ENCODE data around the gene OR13J1.

DNA sequence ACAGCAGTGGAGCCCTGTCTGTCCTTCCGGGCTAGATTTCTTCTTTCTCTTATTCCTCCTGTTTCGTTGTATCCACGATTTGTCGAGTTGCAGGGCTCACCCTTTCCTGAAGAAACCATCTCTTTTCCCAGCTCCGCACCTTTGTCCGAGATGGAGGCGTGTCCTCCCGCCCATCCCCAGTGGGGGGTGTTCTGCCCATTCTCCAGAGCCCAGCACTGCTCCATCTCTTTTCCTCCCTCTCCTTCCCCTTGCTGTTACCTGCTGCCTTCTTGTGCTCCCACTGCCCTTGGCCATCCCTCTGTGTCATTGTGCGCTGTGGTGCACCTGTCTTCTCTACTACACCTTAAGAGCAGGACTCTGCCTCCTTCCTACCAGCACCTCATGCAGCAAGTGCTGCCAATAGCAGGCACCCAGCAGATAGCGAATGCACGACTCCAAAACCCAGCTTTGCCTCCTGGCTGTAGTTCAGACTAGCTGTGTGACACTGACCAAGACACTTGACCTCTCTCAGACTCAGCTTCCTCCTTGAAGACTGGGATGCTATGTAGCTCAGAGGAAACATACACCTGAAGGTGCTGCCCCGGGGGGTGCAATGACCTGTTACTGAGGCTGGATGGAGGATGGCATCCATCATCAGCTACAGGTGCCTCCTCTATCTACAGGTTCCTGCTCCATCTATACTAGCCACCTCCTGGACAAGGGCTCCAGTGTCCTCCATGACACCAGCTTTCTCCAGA is 8.9 kb downstream of the OR13J1 start:
- TF ChIP-seq EZH2phosphoT487 (conservative IDR thresholded peaks at IDR 0.05; ENCODE audit: low read length) = no peak
- TF ChIP-seq, protein P1, sequence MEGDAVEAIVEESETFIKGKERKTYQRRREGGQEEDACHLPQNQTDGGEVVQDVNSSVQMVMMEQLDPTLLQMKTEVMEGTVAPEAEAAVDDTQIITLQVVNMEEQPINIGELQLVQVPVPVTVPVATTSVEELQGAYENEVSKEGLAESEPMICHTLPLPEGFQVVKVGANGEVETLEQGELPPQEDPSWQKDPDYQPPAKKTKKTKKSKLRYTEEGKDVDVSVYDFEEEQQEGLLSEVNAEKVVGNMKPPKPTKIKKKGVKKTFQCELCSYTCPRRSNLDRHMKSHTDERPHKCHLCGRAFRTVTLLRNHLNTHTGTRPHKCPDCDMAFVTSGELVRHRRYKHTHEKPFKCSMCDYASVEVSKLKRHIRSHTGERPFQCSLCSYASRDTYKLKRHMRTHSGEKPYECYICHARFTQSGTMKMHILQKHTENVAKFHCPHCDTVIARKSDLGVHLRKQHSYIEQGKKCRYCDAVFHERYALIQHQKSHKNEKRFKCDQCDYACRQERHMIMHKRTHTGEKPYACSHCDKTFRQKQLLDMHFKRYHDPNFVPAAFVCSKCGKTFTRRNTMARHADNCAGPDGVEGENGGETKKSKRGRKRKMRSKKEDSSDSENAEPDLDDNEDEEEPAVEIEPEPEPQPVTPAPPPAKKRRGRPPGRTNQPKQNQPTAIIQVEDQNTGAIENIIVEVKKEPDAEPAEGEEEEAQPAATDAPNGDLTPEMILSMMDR (IDR thresholded peaks at IDR 0.05; ENCODE audit: insufficient read depth, low read length, poor library complexity, severe bottlenecking) = no peak

Measured in SU-DHL-6 (cell line).